Activated T-cell treated with anti-CD3 and anti-CD28 coated beads for 1 hour (primary cell): ENCODE measurements around the gene ARID1B.

Source experiments
- DNase-seq: peaks from one replicate; pipeline ENCODE4 v3.0.0-alpha.2; 2020; ENCODE audit warnings: low read depth

Gene ARID1B

GRCh38 chr6:156992020-156992804, 215.0 kb downstream of the ARID1B start:
- no peak for DNase-seq

GRCh38 chr6:156993713-156994112, 216.5 kb downstream of the ARID1B start:
- DNase-seq, result no peak

GRCh38 chr6:156994215-156995076, 217.3 kb downstream of the ARID1B start:
- DNase-seq, result no peak

- DNase-seq, result no peak
Observed at GRCh38 chr6:156995502-156995901, 218.3 kb downstream of the ARID1B start.

- DNase-seq, result no peak
Observed at GRCh38 chr6:156996265-156996664, 219.1 kb downstream of the ARID1B start.

GRCh38 chr6:156998794-156999330, 221.7 kb downstream of the ARID1B start:
- DNase-seq, result no peak

GRCh38 chr6:156999762-157000161, 222.6 kb downstream of the ARID1B start:
- no peak for DNase-seq

GRCh38 chr6:157001716-157002115, 224.5 kb downstream of the ARID1B start:
- no peak for DNase-seq

GRCh38 chr6:157002774-157003173, 225.6 kb downstream of the ARID1B start:
- DNase-seq, result no peak

GRCh38 chr6:157005940-157006339, 228.8 kb downstream of the ARID1B start:
- DNase-seq, result no peak

- no peak for DNase-seq
Observed at GRCh38 chr6:157008568-157008967, 231.4 kb downstream of the ARID1B start.

GRCh38 chr6:157012355-157012754, 235.2 kb downstream of the ARID1B start:
- no peak for DNase-seq

- no peak for DNase-seq
Observed at GRCh38 chr6:157013649-157014304, 236.6 kb downstream of the ARID1B start.

GRCh38 chr6:157014871-157015270, 237.7 kb downstream of the ARID1B start:
- no peak for DNase-seq

GRCh38 chr6:157017022-157017421, 239.8 kb downstream of the ARID1B start:
- DNase-seq, result no peak

GRCh38 chr6:157017861-157018260, 240.7 kb downstream of the ARID1B start:
- DNase-seq, result no peak

GRCh38 chr6:157019115-157019641, 242.0 kb downstream of the ARID1B start:
- no peak for DNase-seq

- no peak for DNase-seq
Observed at GRCh38 chr6:157019733-157020132, 242.6 kb downstream of the ARID1B start.

- no peak for DNase-seq
Observed at GRCh38 chr6:157020398-157020797, 243.2 kb downstream of the ARID1B start.

GRCh38 chr6:157020881-157021343, 243.7 kb downstream of the ARID1B start:
- peak; percentile 45 for DNase-seq

- peak; percentile 81 for DNase-seq
Observed at GRCh38 chr6:157021344-157021992, 244.3 kb downstream of the ARID1B start.
